ENCODE results near the gene GALNT4.

Gene GALNT4

DNA sequence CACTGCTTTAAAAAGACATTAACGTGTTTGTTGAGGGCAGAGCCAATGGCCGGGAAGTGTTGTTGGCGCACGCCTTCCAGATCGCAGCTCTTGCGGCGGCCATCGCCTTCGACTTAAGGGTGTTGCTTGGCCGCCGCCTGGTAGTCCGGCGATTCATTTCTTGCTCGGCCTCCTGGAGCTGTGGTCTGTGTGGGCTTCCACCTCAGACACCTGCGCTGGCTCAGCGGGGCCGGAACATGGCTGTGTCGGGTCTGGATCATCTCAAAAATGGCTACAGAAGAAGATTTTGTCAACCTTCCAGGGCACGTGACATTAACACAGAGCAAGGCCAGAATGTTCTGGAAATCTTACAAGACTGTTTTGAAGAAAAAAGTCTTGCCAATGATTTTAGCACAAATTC is 24.7 kb downstream of the GALNT4 start:
- Histone ChIP-seq H3K79me2 (ENCODE audit: insufficient read depth, low read length) (no peaks in the 10 kb centered on the region), H3K36me3 (ENCODE audit: insufficient read depth, low read length) (no peaks in the 10 kb centered on the region)
- TF ChIP-seq, protein P1, sequence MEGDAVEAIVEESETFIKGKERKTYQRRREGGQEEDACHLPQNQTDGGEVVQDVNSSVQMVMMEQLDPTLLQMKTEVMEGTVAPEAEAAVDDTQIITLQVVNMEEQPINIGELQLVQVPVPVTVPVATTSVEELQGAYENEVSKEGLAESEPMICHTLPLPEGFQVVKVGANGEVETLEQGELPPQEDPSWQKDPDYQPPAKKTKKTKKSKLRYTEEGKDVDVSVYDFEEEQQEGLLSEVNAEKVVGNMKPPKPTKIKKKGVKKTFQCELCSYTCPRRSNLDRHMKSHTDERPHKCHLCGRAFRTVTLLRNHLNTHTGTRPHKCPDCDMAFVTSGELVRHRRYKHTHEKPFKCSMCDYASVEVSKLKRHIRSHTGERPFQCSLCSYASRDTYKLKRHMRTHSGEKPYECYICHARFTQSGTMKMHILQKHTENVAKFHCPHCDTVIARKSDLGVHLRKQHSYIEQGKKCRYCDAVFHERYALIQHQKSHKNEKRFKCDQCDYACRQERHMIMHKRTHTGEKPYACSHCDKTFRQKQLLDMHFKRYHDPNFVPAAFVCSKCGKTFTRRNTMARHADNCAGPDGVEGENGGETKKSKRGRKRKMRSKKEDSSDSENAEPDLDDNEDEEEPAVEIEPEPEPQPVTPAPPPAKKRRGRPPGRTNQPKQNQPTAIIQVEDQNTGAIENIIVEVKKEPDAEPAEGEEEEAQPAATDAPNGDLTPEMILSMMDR (conservative IDR thresholded peaks at IDR 0.05; ENCODE audit: low read length) = no peak
- no peak for TF ChIP-seq EZH2phosphoT487 (IDR thresholded peaks at IDR 0.05; ENCODE audit: borderline replicate concordance)

DNA sequence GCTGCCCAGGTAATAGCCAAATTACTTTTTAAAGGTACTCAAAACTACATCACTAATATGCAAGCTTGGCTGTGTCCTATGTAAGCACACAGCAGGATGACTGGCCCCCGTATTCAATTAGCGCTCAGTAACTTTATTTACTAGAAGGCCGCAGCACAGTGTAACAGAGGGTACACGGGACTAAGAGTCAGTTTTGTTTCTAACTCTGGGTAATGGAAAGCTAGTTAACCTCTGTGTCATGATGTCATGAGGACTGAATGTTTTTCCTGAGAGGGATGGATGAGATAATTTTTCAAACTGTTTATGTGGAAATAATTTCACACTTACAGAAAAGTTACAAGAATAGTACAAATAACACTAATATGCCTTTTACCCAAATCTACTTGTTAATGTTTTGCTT is 27.1 kb downstream of the GALNT4 start:
- H2AFZ ChIP-seq (ENCODE audit: low read length) = no peak overlapping the region
- H3K36me3 ChIP-seq (ENCODE audit: insufficient read depth, low read length) = no peaks in the 10 kb centered on the region
- H3K27me3 ChIP-seq (ENCODE audit: insufficient read depth, low read length, poor library complexity, severe bottlenecking) = no peaks in the 10 kb centered on the region
- no peak overlapping the region for H3K4me2 ChIP-seq (ENCODE audit: low read depth, low read length, poor library complexity, severe bottlenecking)
- no peaks in the 10 kb centered on the region for H3F3A ChIP-seq (ENCODE audit: low read depth)
- no peak overlapping the region for H3K4me3 ChIP-seq (ENCODE audit: low read length, poor library complexity, severe bottlenecking)
- H4K20me1 ChIP-seq (ENCODE audit: insufficient read depth, low read length, poor library complexity, severe bottlenecking) = no peaks in the 10 kb centered on the region
- no peaks in the 10 kb centered on the region for H3K79me2 ChIP-seq (ENCODE audit: insufficient read depth, low read length)
- no peaks in the 10 kb centered on the region for H3K9me3 ChIP-seq (ENCODE audit: insufficient read depth, low read depth, low read length)
- TF ChIP-seq, protein P1 (conservative IDR thresholded peaks at IDR 0.05; ENCODE audit: low read length) = no peak
- no peak for TF ChIP-seq EZH2phosphoT487 (IDR thresholded peaks at IDR 0.05; ENCODE audit: borderline replicate concordance)
- H3K4me1 ChIP-seq (ENCODE audit: insufficient read depth, low read length, poor library complexity, severe bottlenecking) = no peaks in the 10 kb centered on the region
- no peaks in the 10 kb centered on the region for H3K9me2 ChIP-seq (replicated peaks; ENCODE audit: low read depth, low read length)
- H3K9ac ChIP-seq (ENCODE audit: low read depth, low read length, poor library complexity, severe bottlenecking) = no peak overlapping the region

More for the DNA sequence above, 24.7 kb downstream of the GALNT4 start:
- Histone ChIP-seq H3K4me1 (ENCODE audit: insufficient read depth, low read length, poor library complexity, severe bottlenecking) (no peaks in the 10 kb centered on the region), H3F3A (ENCODE audit: low read depth) (no peaks in the 10 kb centered on the region), H4K20me1 (ENCODE audit: insufficient read depth, low read length, poor library complexity, severe bottlenecking) (no peaks in the 10 kb centered on the region), H3K4me3 (ENCODE audit: low read length, poor library complexity, severe bottlenecking) (no peak overlapping the region), H3K9me3 (ENCODE audit: insufficient read depth, low read depth, low read length) (no peaks in the 10 kb centered on the region), H3K9ac (ENCODE audit: low read depth, low read length, poor library complexity, severe bottlenecking) (no peak overlapping the region), H3K4me2 (ENCODE audit: low read depth, low read length, poor library complexity, severe bottlenecking) (no peak overlapping the region), H3K27me3 (ENCODE audit: insufficient read depth, low read length, poor library complexity, severe bottlenecking) (no peaks in the 10 kb centered on the region), H3K9me2 (replicated peaks; ENCODE audit: low read depth, low read length) (no peaks in the 10 kb centered on the region), H2AFZ (ENCODE audit: low read length) (no peak overlapping the region)

DNA sequence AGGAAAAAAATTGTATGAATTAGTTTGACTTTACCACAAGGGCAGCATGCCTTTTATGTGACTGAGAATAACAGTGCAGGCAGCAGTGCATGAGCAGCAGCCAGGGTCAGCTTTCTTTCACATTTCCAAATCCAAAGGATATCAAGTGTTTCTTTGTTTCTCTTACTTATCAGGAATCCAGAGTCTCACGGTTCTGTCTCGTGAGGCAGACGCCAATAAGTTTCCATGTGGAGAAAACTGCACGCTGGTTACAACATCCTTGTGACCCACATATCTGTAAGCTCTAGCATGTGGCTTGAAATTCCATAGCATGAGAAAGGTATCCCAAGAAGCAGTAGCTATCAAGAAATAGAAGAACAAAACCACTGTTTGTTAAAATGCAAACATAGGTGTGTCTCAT is 27.6 kb downstream of the GALNT4 start:
- TF ChIP-seq EZH2phosphoT487 (IDR thresholded peaks at IDR 0.05; ENCODE audit: borderline replicate concordance) = no peak
- TF ChIP-seq, protein P1 (conservative IDR thresholded peaks at IDR 0.05; ENCODE audit: low read length) = no peak
- H3K4me3 ChIP-seq (ENCODE audit: low read length, poor library complexity, severe bottlenecking) = no peak overlapping the region
- H3K9me2 ChIP-seq (replicated peaks; ENCODE audit: low read depth, low read length) = no peaks in the 10 kb centered on the region
- no peaks in the 10 kb centered on the region for H4K20me1 ChIP-seq (ENCODE audit: insufficient read depth, low read length, poor library complexity, severe bottlenecking)
- H3K4me1 ChIP-seq (ENCODE audit: insufficient read depth, low read length, poor library complexity, severe bottlenecking) = no peaks in the 10 kb centered on the region
- no peak overlapping the region for H3K9ac ChIP-seq (ENCODE audit: low read depth, low read length, poor library complexity, severe bottlenecking)
- H3K4me2 ChIP-seq (ENCODE audit: low read depth, low read length, poor library complexity, severe bottlenecking) = no peak overlapping the region
- H3F3A ChIP-seq (ENCODE audit: low read depth) = no peaks in the 10 kb centered on the region
- H2AFZ ChIP-seq (ENCODE audit: low read length) = no peak overlapping the region
- no peaks in the 10 kb centered on the region for H3K36me3 ChIP-seq (ENCODE audit: insufficient read depth, low read length)
- H3K27me3 ChIP-seq (ENCODE audit: insufficient read depth, low read length, poor library complexity, severe bottlenecking) = no peaks in the 10 kb centered on the region
- H3K9me3 ChIP-seq (ENCODE audit: insufficient read depth, low read depth, low read length) = no peaks in the 10 kb centered on the region
- H3K79me2 ChIP-seq (ENCODE audit: insufficient read depth, low read length) = no peaks in the 10 kb centered on the region
